HepG2 (cell line): ENCODE measurements around the gene MMP3. TPM values are rescaled to one million over a fixed set of nuclear protein-coding genes. Genes with fewer than 3 reads are reported as not detected.

Experiments
- ATAC-seq: fragments of 200-7000 bp; cut with Tn5 transposase; 3 replicates; pipeline ENCODE4 v1.9.1; 2020; ENCODE audit warnings: mild to moderate bottlenecking, moderate library complexity
- BruUV-seq: library from RNA; stranded (reverse); fragments of 400-500 nt; replicated peaks from 2 replicates; lab custom pipeline; 2021; lab: Mats Ljungman, UMichigan
- CTCF ChIA-PET: fragments of 300-600 bp; formaldehyde crosslinking; extraction: SDS; loops from one replicate; lab custom pipeline; 2021; ENCODE audit warnings: low total read pairs, inconsistent platforms, low intra/inter-chr PET ratio; lab: Yijun Ruan, JAX
- POLR2A ChIA-PET: fragments of 350-600 bp; sonication (Branson Sonifier 250); formaldehyde crosslinking; loops from one replicate; lab custom pipeline; 2020; ENCODE audit warnings: antibody characterized with exemption, inconsistent platforms; lab: Yijun Ruan, JAX
- DNase-seq: peaks from one replicate; pipeline ENCODE4 v3.0.0-alpha.2; 2015; ENCODE audit warnings: low spot score
- FAIRE-seq: peaks from 3 replicates; lab custom pipeline; 2011; peaks lifted over from hg19 to GRCh38; lab: Jason Lieb, UNC
- H2AFZ ChIP-seq: one replicate; pipeline ENCODE4 v1.6.1; 2011; ENCODE audit warnings: low read length, inconsistent platforms
- H3K27ac ChIP-seq: fragments of 300-600 bp; 3 replicates; pipeline ENCODE4 v1.8.0; 2011; ENCODE audit warnings: mixed run types, mild to moderate bottlenecking, mixed read lengths, low read length, inconsistent platforms; ENCODE audit not compliant: insufficient read depth; ENCODE audit errors: extremely low read length
- H3K27me3 ChIP-seq, 2 experiments: fragments of 200-600 bp in 1 of 2; 2 replicates in 1 of 2; 3 replicates in 1 of 2; pipeline versions ENCODE4 v1.6.0 to v1.8.0; 2011; ENCODE audit warnings: low read length in 2 of 2, mild to moderate bottlenecking in 2 of 2, moderate library complexity in 2 of 2, inconsistent platforms in 1 of 2; ENCODE audit not compliant: insufficient read depth in 2 of 2, control insufficient read depth in 1 of 2
- H3K36me3 ChIP-seq, 2 experiments: fragments of 200-600 bp in 1 of 2; replicated peaks in 1 of 2; 2 replicates in 1 of 2; 3 replicates in 1 of 2; pipeline versions ENCODE4 v1.5.1 to v1.8.0; 2011; ENCODE audit warnings: low read length in 2 of 2, inconsistent platforms in 1 of 2; ENCODE audit not compliant: insufficient read depth in 2 of 2, control insufficient read depth in 1 of 2
- H3K4me1 ChIP-seq: 2 replicates; pipeline ENCODE4 v1.5.1; 2012; ENCODE audit warnings: low read length, inconsistent platforms; ENCODE audit not compliant: insufficient read depth
- H3K4me2 ChIP-seq: 2 replicates; pipeline ENCODE4 v1.6.0; 2011; ENCODE audit warnings: low read depth, low read length, inconsistent platforms
- H3K4me3 ChIP-seq, 3 experiments: fragments of 200-600 bp in 1 of 3; sonication (generic), shearing (Covaris generic) in 1 of 3; replicated peaks in 1 of 3; 2 replicates each; pipeline ENCODE4 v1.5.1; 2011 to 2016; ENCODE audit warnings: low read length in 3 of 3, inconsistent platforms in 2 of 3, low read depth in 2 of 3, mild to moderate bottlenecking in 2 of 3, control low read depth in 1 of 3, mixed read lengths in 1 of 3; ENCODE audit not compliant: insufficient read depth in 1 of 3
- H3K79me2 ChIP-seq: one replicate; pipeline ENCODE4 v1.6.1; 2011; ENCODE audit warnings: low read length, inconsistent platforms; ENCODE audit not compliant: insufficient read depth
- H3K9ac ChIP-seq: 2 replicates; pipeline ENCODE4 v1.6.0; 2011; ENCODE audit warnings: mild to moderate bottlenecking, low read depth, low read length, inconsistent platforms; ENCODE audit not compliant: insufficient read depth
- H3K9me3 ChIP-seq: 2 replicates; pipeline ENCODE4 v1.5.1; 2012; ENCODE audit warnings: mild to moderate bottlenecking, low read length
- H4K20me1 ChIP-seq: 2 replicates; pipeline ENCODE4 v1.6.0; 2011; ENCODE audit warnings: inconsistent platforms, mild to moderate bottlenecking, low read length, moderate library complexity; ENCODE audit not compliant: insufficient read depth
- CREBL2 ChIP-seq: sonication (generic); formaldehyde crosslinking; IDR thresholded peaks from 2 replicates; pipeline ENCODE4 v1.8.1; 2023; ENCODE audit warnings: missing genetic modification reagents, mild to moderate bottlenecking, borderline replicate concordance
- FUBP1 ChIP-seq: sonication (generic); formaldehyde crosslinking; IDR thresholded peaks from 2 replicates; pipeline ENCODE4 v1.5.1; 2020; ENCODE audit warnings: missing genetic modification reagents, mild to moderate bottlenecking, borderline replicate concordance
- HDAC6 ChIP-seq: fragments of 200-600 bp; sonication (generic); IDR thresholded peaks from 2 replicates; pipeline ENCODE4 v1.7.0; 2017; ENCODE audit warnings: mild to moderate bottlenecking, antibody characterized with exemption, low read length, low read depth
- HNRNPUL1 ChIP-seq: fragments of 200-400 bp; formaldehyde crosslinking; IDR thresholded peaks from 2 replicates; pipeline ENCODE4 v1.6.1; 2017; ENCODE audit warnings: low read depth, mild to moderate bottlenecking, low read length, moderate library complexity
- JUND ChIP-seq: sonication (generic); formaldehyde crosslinking; IDR thresholded peaks from 2 replicates; pipeline ENCODE4 v1.8.0; 2022; ENCODE audit warnings: mild to moderate bottlenecking, missing genetic modification reagents
- KDM4B ChIP-seq: sonication (generic); formaldehyde crosslinking; IDR thresholded peaks from 2 replicates; pipeline ENCODE4 v1.4.0; 2020; ENCODE audit warnings: missing genetic modification reagents
- KLF16 ChIP-seq, 2 experiments: sonication (generic) in 1 of 2; formaldehyde crosslinking in 1 of 2; IDR thresholded peaks; 2 replicates each; pipeline versions ENCODE4 v1.6.1 to v1.8.0; 2016 to 2023; ENCODE audit warnings: missing genetic modification reagents in 2 of 2, missing compliant biosample characterization in 1 of 2
- MAZ ChIP-seq, 2 experiments: sonication (generic) in 1 of 2; formaldehyde crosslinking in 1 of 2; IDR thresholded peaks; 2 replicates each; pipeline versions ENCODE4 v1.5.0 to v1.6.1; 2012 to 2020; ENCODE audit warnings: low read depth in 2 of 2, mild to moderate bottlenecking in 2 of 2, borderline replicate concordance in 1 of 2, improper control_type of control experiment in 1 of 2, low read length in 1 of 2, missing genetic modification reagents in 1 of 2, moderate library complexity in 1 of 2
- MIXL1 ChIP-seq: IDR thresholded peaks from 2 replicates; pipeline ENCODE4 v1.6.1; 2016
- MLLT10 ChIP-seq: sonication (generic); formaldehyde crosslinking; IDR thresholded peaks from 2 replicates; pipeline ENCODE4 v1.4.0; 2020; ENCODE audit warnings: missing genetic modification reagents
- MZF1 ChIP-seq: sonication (generic); formaldehyde crosslinking; IDR thresholded peaks from 2 replicates; pipeline ENCODE4 v1.8.1; 2023; ENCODE audit warnings: mild to moderate bottlenecking, missing genetic modification reagents, borderline replicate concordance
- PRDM15 ChIP-seq: sonication (generic); formaldehyde crosslinking; IDR thresholded peaks from 2 replicates; pipeline ENCODE4 v1.4.0; 2020; ENCODE audit warnings: missing genetic modification reagents
- RAD21 ChIP-seq: fragments of 450-650 bp; formaldehyde crosslinking; IDR thresholded peaks from 2 replicates; pipeline ENCODE4 v1.5.0; 2020; ENCODE audit warnings: mild to moderate bottlenecking
- SMAD3 ChIP-seq: sonication (generic); formaldehyde crosslinking; IDR thresholded peaks from 2 replicates; pipeline ENCODE4 v1.4.0; 2020; ENCODE audit warnings: missing genetic modification reagents
- SNRNP70 ChIP-seq: fragments of 200-400 bp; formaldehyde crosslinking; IDR thresholded peaks from 2 replicates; pipeline ENCODE4 v1.6.1; 2017; ENCODE audit warnings: mild to moderate bottlenecking, low read depth, low read length, moderate library complexity
- ZNF138 ChIP-seq: sonication (generic); formaldehyde crosslinking; IDR thresholded peaks from 2 replicates; pipeline ENCODE4 v1.5.0; 2020; ENCODE audit warnings: mild to moderate bottlenecking, low read depth, missing genetic modification reagents
- ZNF160 ChIP-seq: sonication (generic); formaldehyde crosslinking; IDR thresholded peaks from 2 replicates; pipeline ENCODE4 v1.8.0; 2022; ENCODE audit warnings: mild to moderate bottlenecking, inconsistent platforms, missing genetic modification reagents
- ZNF530 ChIP-seq: sonication (generic); formaldehyde crosslinking; IDR thresholded peaks from 2 replicates; pipeline ENCODE4 v1.5.0; 2020; ENCODE audit warnings: low read depth, mild to moderate bottlenecking, missing genetic modification reagents
- ZNF605 ChIP-seq: sonication (generic); formaldehyde crosslinking; IDR thresholded peaks from 2 replicates; pipeline ENCODE4 v1.8.0; 2022; ENCODE audit warnings: mild to moderate bottlenecking, missing genetic modification reagents
- ZNF747 ChIP-seq: sonication (generic); formaldehyde crosslinking; IDR thresholded peaks from 2 replicates; pipeline ENCODE4 v1.8.1; 2023; ENCODE audit warnings: missing genetic modification reagents, mild to moderate bottlenecking, borderline replicate concordance
- WGBS: methylation state at CpG from one replicate; pipeline ENCODE4 v1.1.6; 2017; ENCODE audit warnings: low lambda C conversion rate; 5-methylcytosine and 5-hydroxymethylcytosine counted together
- in situ Hi-C: cut with HindIII; loops from 2 replicates; pipeline ENCODE4 v1.10.0; 2017; ENCODE audit warnings: low pct_unique_long_range_greater_than_20kb; ENCODE audit not compliant: extremely low pct_ligation_motif_present
- intact Hi-C: fragments of 100-400 bp; cut with micrococcal nuclease; formaldehyde crosslinking; loops from one replicate; pipeline ENCODE4 v1.10.0; 2022; ENCODE audit not compliant: unreplicated experiment
- polyA plus RNA-seq, 8 experiments: library from polyadenylated mRNA; depleted of rRNA in 3 of 8; stranded (reverse) in 7 of 8; unstranded in 1 of 8; fragments of >200 nt; fragmentation: Illumina TruSeq in 4 of 8; extraction: Trizol in 4 of 8; gene quantifications; 2 replicates each; pipeline versions ENCODE4 v1.2.1 to v1.2.3, GENCODE V29; 2011 to 2016; ENCODE audit warnings: low read depth in 4 of 8, missing spikeins in 1 of 8, mixed read lengths in 1 of 8; ENCODE audit not compliant: insufficient read depth in 1 of 8
- total RNA-seq, 5 experiments: library from RNA; depleted of rRNA; stranded (reverse); fragments of >200 nt; fragmentation: Illumina TruSeq; extraction: Trizol; gene quantifications; 2 replicates each; pipeline ENCODE4 v1.2.3, GENCODE V29; 2016; ENCODE audit warnings: low read depth in 1 of 5

Gene MMP3
- total and polyA plus RNA-seq, 2 of the 13 experiments (the other 11 are each of a cell fraction or from before 2014, with no cell fraction given): 1.2 to 1.5 TPM

GRCh38 chr11:102837646-102838045, 5.8 kb downstream of the MMP3 start (continued):
- TF ChIP-seq HDAC6 (no peak), KDM4B (no peak), MLLT10 (no peak), FUBP1 (CRISPR knock-in tag) (no peak)
- TF ChIP-seq, all 625 proteins: peak for 0

- H3K4me3 ChIP-seq: no peak overlapping the region
- H3K9me3 ChIP-seq: no peaks in the 10 kb centered on the region
- ChIA-PET CTCF (no interaction called here), POLR2A (no interaction called here)
- no peaks in the 10 kb centered on the region for H3K36me3 ChIP-seq
- in situ Hi-C loops (no loop called here), intact Hi-C loops (no loop called here)
- no peaks in the 10 kb centered on the region for H4K20me1 ChIP-seq
- peaks cover 5% of the 10 kb centered on the region for H3K4me1 ChIP-seq
- ATAC-seq (no peak), DNase-seq (no peak), FAIRE-seq (no peak)
- H3K4me2 ChIP-seq: no peak overlapping the region
- BruUV-seq: no TSS peak
- no peak overlapping the region for H3K27ac ChIP-seq
- WGBS: 25% methylated on average over 2 of the region's 2 CpGs
- H2AFZ ChIP-seq: no peak overlapping the region
- H3K79me2 ChIP-seq: no peaks in the 10 kb centered on the region
- H3K9ac ChIP-seq: no peak overlapping the region
- no peaks in the 10 kb centered on the region for H3K27me3 ChIP-seq
- no peak for TF ChIP-seq RAD21 (CRISPR knock-in tag)
- TF ChIP-seq PRDM15 (CRISPR knock-in tag): no peak
- TF ChIP-seq SMAD3 (CRISPR knock-in tag): no peak
- no peak for TF ChIP-seq ZNF138
- no peak for TF ChIP-seq ZNF160 (CRISPR knock-in tag)
- TF ChIP-seq JUND (CRISPR knock-in tag): no peak
- no peak for TF ChIP-seq MAZ (IDR thresholded peaks at IDR 0.05; ENCODE audit: borderline replicate concordance, low read depth, low read length)
- no peak for TF ChIP-seq MAZ (CRISPR knock-in tag; IDR thresholded peaks at IDR 0.05; ENCODE audit: low read depth)
- no peak for TF ChIP-seq ZNF530 (CRISPR knock-in tag)
- TF ChIP-seq MZF1 (CRISPR knock-in tag): no peak
- no peak for TF ChIP-seq ZNF747
- no peak for TF ChIP-seq HNRNPUL1
- TF ChIP-seq MIXL1 (CRISPR knock-in tag): no peak
- no peak for TF ChIP-seq CREBL2 (CRISPR knock-in tag)
- no peak for TF ChIP-seq ZNF605 (CRISPR knock-in tag)
- TF ChIP-seq KLF16 (CRISPR knock-in tag; IDR thresholded peaks at IDR 0.05): no peak
- no peak for TF ChIP-seq SNRNP70
Observed at GRCh38 chr11:102837156-102837555, 6.3 kb downstream of the MMP3 start.
